HUES48 (cell line): Measurements from ENCODE around the gene CRAMP1.

Source experiments
- H3K27ac ChIP-seq: one replicate; pipeline ENCODE4 v1.7.0; 2013; ENCODE audit warnings: low read depth, low read length, inconsistent platforms
- H3K27me3 ChIP-seq: 2 replicates; pipeline ENCODE4 v1.6.1; 2013; ENCODE audit warnings: mild to moderate bottlenecking, low read length; ENCODE audit not compliant: control insufficient read depth, insufficient read depth
- H3K36me3 ChIP-seq: 2 replicates; pipeline ENCODE4 v1.6.1; 2013; ENCODE audit warnings: low read length; ENCODE audit not compliant: control insufficient read depth, insufficient read depth
- H3K4me1 ChIP-seq: 2 replicates; pipeline ENCODE4 v1.6.1; 2013; ENCODE audit warnings: mild to moderate bottlenecking, low read length; ENCODE audit not compliant: control insufficient read depth, insufficient read depth
- H3K4me3 ChIP-seq: 2 replicates; pipeline ENCODE4 v1.5.1; 2013; ENCODE audit warnings: mild to moderate bottlenecking, low read depth, low read length
- H3K9ac ChIP-seq: 2 replicates; pipeline ENCODE4 v1.6.1; 2013; ENCODE audit warnings: mild to moderate bottlenecking, low read depth, low read length, moderate library complexity
- H3K9me3 ChIP-seq: 2 replicates; pipeline ENCODE4 v1.6.1; 2013; ENCODE audit warnings: low read length; ENCODE audit not compliant: control insufficient read depth, insufficient read depth

Gene CRAMP1

GRCh38 chr16:1681032-1681431 lies 68.9 kb downstream of the CRAMP1 start:
- Histone ChIP-seq H3K4me3 (no peak overlapping the region), H3K36me3 (peaks cover 42% of the 10 kb centered on the region), H3K27ac (no peak overlapping the region), H3K27me3 (no peaks in the 10 kb centered on the region), H3K9ac (no peak overlapping the region), H3K9me3 (no peaks in the 10 kb centered on the region), H3K4me1 (0 out of 2 replicates have a peak, but pooled peaks cover 6% of the 10 kb centered on the region)

- no peaks in the 10 kb centered on the region for H3K9me3 ChIP-seq
- no peak overlapping the region for H3K9ac ChIP-seq
- peaks cover 90% of the 10 kb centered on the region for H3K36me3 ChIP-seq
- peak overlapping the region; percentile 36 for H3K27ac ChIP-seq
- no peak overlapping the region for H3K4me3 ChIP-seq
- H3K27me3 ChIP-seq = no peaks in the 10 kb centered on the region
- no peaks in the 10 kb centered on the region for H3K4me1 ChIP-seq
These were observed 75.5 kb downstream of the CRAMP1 start for GRCh38 chr16:1687427-1688316.

GRCh38 chr16:1688807-1689560 lies 76.8 kb downstream of the CRAMP1 start:
- H3K4me1 ChIP-seq = no peaks in the 10 kb centered on the region
- peaks cover 95% of the 10 kb centered on the region for H3K36me3 ChIP-seq
- H3K9me3 ChIP-seq = no peaks in the 10 kb centered on the region
- H3K27ac ChIP-seq = peak overlapping the region; percentile 73
- no peaks in the 10 kb centered on the region for H3K27me3 ChIP-seq
- no peak overlapping the region for H3K9ac ChIP-seq
- H3K4me3 ChIP-seq = no peak overlapping the region

DNA sequence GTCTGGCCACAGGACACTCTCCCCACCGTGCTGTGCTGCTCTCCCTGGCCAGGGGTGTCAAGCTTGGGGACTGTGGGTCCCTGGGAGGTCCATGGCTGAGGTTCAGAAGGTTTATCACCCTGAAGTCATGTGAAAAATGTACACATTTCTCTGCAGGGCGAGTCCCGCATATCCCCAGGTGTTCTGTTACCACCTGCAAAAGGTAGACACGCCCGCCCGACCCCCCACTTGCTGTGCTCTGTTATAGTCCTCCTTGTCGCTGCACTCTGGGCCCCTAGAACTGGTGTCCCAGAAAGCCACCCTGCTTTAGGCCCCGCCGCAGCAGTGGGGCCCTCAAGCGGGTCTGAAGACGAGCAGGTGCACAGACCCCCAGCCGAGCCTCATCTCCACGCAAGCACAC lies 77.7 kb downstream of the CRAMP1 start:
- Histone ChIP-seq H3K4me3 (no peak overlapping the region), H3K27ac (peak overlapping the region; percentile 69), H3K4me1 (no peaks in the 10 kb centered on the region), H3K9ac (no peak overlapping the region), H3K36me3 (peaks cover 96% of the 10 kb centered on the region), H3K27me3 (no peaks in the 10 kb centered on the region), H3K9me3 (no peaks in the 10 kb centered on the region)

DNA sequence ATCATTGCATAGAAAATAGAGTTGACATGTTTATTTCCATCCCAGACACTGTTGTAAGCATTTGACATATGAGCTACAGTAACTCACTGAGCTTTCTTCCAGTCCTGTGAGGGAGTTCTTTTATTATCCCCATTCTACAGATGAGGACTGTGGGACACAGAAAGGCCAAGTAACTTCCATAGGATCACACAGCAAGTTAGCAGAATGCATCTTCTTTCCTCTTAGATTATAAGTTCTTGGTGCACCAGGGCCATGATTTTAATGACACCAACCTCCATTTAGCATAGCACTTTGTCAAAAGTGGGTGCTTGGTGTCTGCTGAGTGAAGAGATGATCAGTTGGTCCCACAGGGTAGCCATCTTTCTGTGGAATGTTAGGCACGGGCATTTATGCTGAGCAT lies 78.7 kb downstream of the CRAMP1 start:
- H3K27me3 ChIP-seq = no peaks in the 10 kb centered on the region
- H3K9me3 ChIP-seq = no peaks in the 10 kb centered on the region
- H3K4me1 ChIP-seq = no peaks in the 10 kb centered on the region
- H3K9ac ChIP-seq = no peak overlapping the region
- H3K27ac ChIP-seq = no peak overlapping the region
- H3K4me3 ChIP-seq = no peak overlapping the region
- peaks cover 93% of the 10 kb centered on the region for H3K36me3 ChIP-seq

- Histone ChIP-seq H3K27ac (no peak overlapping the region), H3K9ac (no peak overlapping the region), H3K9me3 (no peaks in the 10 kb centered on the region), H3K4me3 (no peak overlapping the region), H3K36me3 (peaks cover 95% of the 10 kb centered on the region), H3K4me1 (no peaks in the 10 kb centered on the region), H3K27me3 (no peaks in the 10 kb centered on the region)
These were observed 79.1 kb downstream of the CRAMP1 start for GRCh38 chr16:1691276-1691675.

- Histone ChIP-seq H3K9me3 (no peaks in the 10 kb centered on the region), H3K27ac (no peak overlapping the region), H3K4me1 (no peaks in the 10 kb centered on the region), H3K36me3 (peaks cover 96% of the 10 kb centered on the region), H3K9ac (no peak overlapping the region), H3K27me3 (no peaks in the 10 kb centered on the region), H3K4me3 (no peak overlapping the region)
These were observed 79.8 kb downstream of the CRAMP1 start for GRCh38 chr16:1691956-1692355.

GRCh38 chr16:1696863-1697262 lies 84.7 kb downstream of the CRAMP1 start:
- H3K9me3 ChIP-seq = no peaks in the 10 kb centered on the region
- no peaks in the 10 kb centered on the region for H3K27me3 ChIP-seq
- H3K9ac ChIP-seq = no peak overlapping the region
- no peak overlapping the region for H3K4me3 ChIP-seq
- no peaks in the 10 kb centered on the region for H3K4me1 ChIP-seq
- H3K36me3 ChIP-seq = peaks cover 96% of the 10 kb centered on the region
- H3K27ac ChIP-seq = no peak overlapping the region

DNA sequence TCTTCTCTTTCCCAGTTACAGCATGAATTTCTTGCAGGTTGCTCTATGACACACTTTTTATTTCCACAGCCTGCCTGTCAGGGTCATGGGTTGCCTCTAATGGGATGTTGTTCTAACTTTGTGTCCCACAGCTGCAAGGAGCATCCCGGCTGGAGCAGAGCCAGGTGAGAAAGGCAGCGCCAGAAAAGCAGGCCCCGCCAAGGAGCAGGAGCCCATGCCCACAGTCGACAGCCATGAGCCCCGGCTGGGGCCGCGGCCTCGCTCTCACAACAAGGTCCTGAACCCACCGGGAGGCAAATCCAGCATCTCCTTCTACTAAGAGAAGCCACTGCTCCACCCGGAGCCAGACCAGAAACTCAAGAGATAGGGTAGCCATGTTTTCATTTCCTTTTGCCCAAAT lies 86.5 kb downstream of the CRAMP1 start:
- Histone ChIP-seq H3K4me1 (no peaks in the 10 kb centered on the region), H3K27me3 (no peaks in the 10 kb centered on the region), H3K9ac (no peak overlapping the region), H3K9me3 (no peaks in the 10 kb centered on the region), H3K27ac (no peak overlapping the region), H3K36me3 (peaks cover 88% of the 10 kb centered on the region), H3K4me3 (no peak overlapping the region)

DNA sequence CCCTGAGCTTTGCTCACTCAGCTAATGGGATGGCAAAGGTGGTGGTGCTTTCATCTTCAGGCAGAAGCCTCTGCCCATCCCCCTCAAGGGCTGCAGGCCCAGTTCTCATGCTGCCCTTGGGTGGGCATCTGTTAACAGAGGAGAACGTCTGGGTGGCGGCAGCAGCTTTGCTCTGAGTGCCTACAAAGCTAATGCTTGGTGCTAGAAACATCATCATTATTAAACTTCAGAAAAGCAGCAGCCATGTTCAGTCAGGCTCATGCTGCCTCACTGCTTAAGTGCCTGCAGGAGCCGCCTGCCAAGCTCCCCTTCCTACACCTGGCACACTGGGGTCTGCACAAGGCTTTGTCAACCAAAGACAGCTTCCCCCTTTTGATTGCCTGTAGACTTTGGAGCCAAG lies 88.1 kb downstream of the CRAMP1 start:
- Histone ChIP-seq H3K4me3 (no peak overlapping the region), H3K4me1 (no peaks in the 10 kb centered on the region), H3K27me3 (no peaks in the 10 kb centered on the region), H3K27ac (no peak overlapping the region), H3K9me3 (no peaks in the 10 kb centered on the region), H3K9ac (no peak overlapping the region), H3K36me3 (peaks cover 76% of the 10 kb centered on the region)

GRCh38 chr16:1701216-1701878 lies 89.2 kb downstream of the CRAMP1 start:
- Histone ChIP-seq H3K27me3 (no peaks in the 10 kb centered on the region), H3K9me3 (no peaks in the 10 kb centered on the region), H3K27ac (no peak overlapping the region), H3K9ac (no peak overlapping the region), H3K36me3 (peaks cover 65% of the 10 kb centered on the region), H3K4me3 (no peak overlapping the region), H3K4me1 (no peaks in the 10 kb centered on the region)
